OCI-LY7 (cell line): ENCODE results near the gene HOTAIR. TPM values are rescaled to one million over a fixed set of nuclear protein-coding genes. Genes with fewer than 3 reads are reported as not detected.

Experiments used
- BruUV-seq: library from RNA; stranded (reverse); fragments of 400-500 nt; replicated peaks from 2 replicates; lab custom pipeline; 2021; lab: Mats Ljungman, UMichigan
- CTCF ChIA-PET: fragments of 300-600 bp; sonication (Branson Sonifier 250); formaldehyde crosslinking; loops from one replicate; lab custom pipeline; 2022; ENCODE audit warnings: antibody characterized with exemption; ENCODE audit not compliant: unreplicated experiment; lab: Charles Lee
- POLR2A ChIA-PET: fragments of 300-600 bp; sonication (Branson Sonifier 250); formaldehyde crosslinking; loops from one replicate; lab custom pipeline; 2022; ENCODE audit warnings: antibody characterized with exemption; lab: Charles Lee
- DNase-seq: peaks from one replicate; pipeline ENCODE4 v3.0.0-alpha.2; 2015; ENCODE audit warnings: low spot score
- H2AFZ ChIP-seq: fragments of 200-600 bp; sonication (generic), shearing (Covaris generic); 2 replicates; pipeline ENCODE4 v1.6.1; 2014; ENCODE audit warnings: mild to moderate bottlenecking, antibody characterized with exemption, low read length, moderate library complexity
- H3K27ac ChIP-seq: fragments of 200-600 bp; sonication (generic); 2 replicates; pipeline ENCODE4 v1.5.1; 2014; ENCODE audit warnings: mixed run types, low read depth, mild to moderate bottlenecking, moderate library complexity, low read length, inconsistent platforms; ENCODE audit not compliant: poor library complexity, severe bottlenecking
- H3K36me3 ChIP-seq: fragments of 200-600 bp; sonication (generic); 2 replicates; pipeline ENCODE4 v1.6.1; 2014; ENCODE audit warnings: mild to moderate bottlenecking, antibody characterized with exemption, low read length, moderate library complexity, mixed read lengths; ENCODE audit not compliant: insufficient read depth
- H3K4me1 ChIP-seq: fragments of 200-600 bp; sonication (generic); 2 replicates; pipeline ENCODE4 v1.5.1; 2014; ENCODE audit warnings: mild to moderate bottlenecking, low read length; ENCODE audit not compliant: insufficient read depth, poor library complexity, severe bottlenecking
- H3K4me2 ChIP-seq: fragments of 200-600 bp; sonication (generic); 2 replicates; pipeline ENCODE4 v1.6.1; 2014; ENCODE audit warnings: mild to moderate bottlenecking, low read length
- H3K4me3 ChIP-seq: fragments of 200-600 bp; sonication (generic); 2 replicates; pipeline ENCODE4 v1.5.1; 2014; ENCODE audit warnings: mild to moderate bottlenecking, low read depth, low read length; ENCODE audit not compliant: poor library complexity, severe bottlenecking
- H3K79me2 ChIP-seq: fragments of 200-600 bp; sonication (generic); 2 replicates; pipeline ENCODE4 v1.6.1; 2016; ENCODE audit warnings: low read depth, mild to moderate bottlenecking, low read length, moderate library complexity, mixed read lengths; ENCODE audit not compliant: insufficient read depth
- H3K9me2 ChIP-seq: fragments of 200-600 bp; sonication (generic); 2 replicates; pipeline ENCODE4 v1.6.1; 2016; ENCODE audit warnings: mild to moderate bottlenecking, low read length, mixed read lengths; ENCODE audit not compliant: insufficient read depth
- H3K9me3 ChIP-seq: fragments of 200-600 bp; sonication (generic); 2 replicates; pipeline ENCODE4 v1.6.1; 2014; ENCODE audit warnings: mild to moderate bottlenecking, mixed run types, low read length, mixed read lengths
- H4K20me1 ChIP-seq: fragments of 200-600 bp; sonication (generic); 2 replicates; pipeline ENCODE4 v1.6.1; 2014; ENCODE audit warnings: mild to moderate bottlenecking, antibody characterized with exemption, low read length, moderate library complexity, mixed read lengths; ENCODE audit not compliant: insufficient read depth
- CTCF ChIP-seq: fragments of 200-600 bp; sonication (generic); conservative IDR thresholded peaks from 2 replicates; pipeline ENCODE4 v1.5.1; 2014; ENCODE audit warnings: mild to moderate bottlenecking, antibody characterized with exemption, low read length, moderate library complexity, mixed read lengths
- EZH2phosphoT487 ChIP-seq: fragments of 200-600 bp; sonication (generic); IDR thresholded peaks from 2 replicates; pipeline ENCODE4 v1.6.1; 2018; ENCODE audit warnings: low read depth, borderline replicate concordance, mild to moderate bottlenecking, mixed run types, antibody characterized with exemption, low read length, moderate library complexity, mixed read lengths
- intact Hi-C: fragments of 100-400 bp; cut with micrococcal nuclease; formaldehyde crosslinking; loops from one replicate; pipeline ENCODE4 v1.10.0; 2022; ENCODE audit not compliant: unreplicated experiment
- total RNA-seq, 2 experiments: library from RNA; depleted of rRNA in 1 of 2; stranded (reverse); fragments of >200 nt in 1 of 2; shearing (Covaris generic) in 1 of 2; gene quantifications; 2 replicates each; pipeline ENCODE4 v1.2.3, GENCODE V29; 2014 to 2022

The HOTAIR gene
- total RNA-seq, 2 experiments from 2014 or later, result 0.88 to 5.3 TPM

DNA sequence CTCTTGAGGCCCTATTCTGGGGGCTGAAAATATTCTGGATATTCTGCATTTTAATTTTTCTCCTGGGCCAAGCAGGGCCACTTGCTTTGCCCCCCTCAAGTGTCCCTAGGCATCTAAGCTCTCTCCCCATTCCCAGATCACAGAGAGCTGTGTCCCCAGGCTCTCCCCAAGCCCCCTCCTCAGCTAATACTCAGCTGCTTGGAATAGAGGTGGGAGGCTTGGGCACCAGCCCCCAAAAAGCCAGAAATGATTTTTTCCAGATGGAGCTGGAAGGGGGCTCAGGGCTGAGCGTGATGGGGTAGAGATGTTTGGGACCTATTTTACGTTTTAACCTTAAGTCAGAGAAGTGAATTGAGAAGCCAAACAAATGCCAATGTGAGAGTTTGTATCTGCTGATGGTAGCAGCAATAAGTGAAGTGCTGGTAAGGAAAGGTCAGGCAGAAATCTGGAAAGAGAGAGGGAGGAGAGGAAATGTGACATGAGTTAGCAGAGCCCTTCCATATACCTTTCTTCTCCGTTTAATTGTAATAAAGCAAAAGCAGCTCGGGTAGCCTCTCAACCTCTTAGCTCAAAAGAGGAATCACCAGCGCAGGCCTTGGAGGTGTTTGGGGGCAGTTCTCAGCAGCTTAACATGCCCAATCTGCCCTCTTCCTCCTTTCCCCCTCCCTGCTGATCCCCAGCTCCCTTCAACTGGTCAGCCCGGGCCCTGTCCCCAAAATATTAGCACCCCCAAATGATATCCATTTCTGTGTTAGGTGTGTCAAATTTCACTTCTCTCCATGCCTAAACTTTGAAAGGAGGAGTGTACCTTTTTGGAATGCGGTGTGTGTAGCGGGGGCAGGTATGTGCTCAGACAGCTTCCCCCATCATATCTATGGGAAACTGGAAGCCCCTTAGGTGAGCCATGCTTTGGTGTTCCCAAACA lies 48.5 kb upstream of the HOTAIR start:
- no peak for DNase-seq
- Histone ChIP-seq H3K4me2 (peak overlapping the region; percentile 16; the same call in 1 of the 2 replicates), H2AFZ (peak overlapping the region; percentile 64; the same call in 1 of the 2 replicates), H3K9me2 (no peaks in the 10 kb centered on the region), H3K4me3 (no peak overlapping the region), H3K4me1 (peaks cover 80% of the 10 kb centered on the region), H3K27ac (no peak overlapping the region), H3K79me2 (no peaks in the 10 kb centered on the region), H3K9me3 (no peaks in the 10 kb centered on the region), H3K36me3 (no peaks in the 10 kb centered on the region), H4K20me1 (no peaks in the 10 kb centered on the region)
- BruUV-seq, result no TSS peak
- intact Hi-C loops, result no loop called here
- CTCF ChIA-PET, result interaction anchor here (1.0 kb wide), 1 partner anchor 9 kb away, joined by 3 read pairs; no protein-coding TSS in a partner anchor
- POLR2A ChIA-PET, result interaction anchor here (0.6 to 2.9 kb wide), 6 partner anchors 9 to 191 kb away, joined by 3 to 10 read pairs (median 4); partner anchors contain the start of genes HOXC4 and HOXC5
- no peak for TF ChIP-seq EZH2phosphoT487
- TF ChIP-seq CTCF, result no peak

GRCh38 chr12:54021432-54022013 lies 46.8 kb upstream of the HOTAIR start:
- DNase-seq, result peak; percentile 24
- H3K27ac ChIP-seq, result no peak overlapping the region
- H3K9me3 ChIP-seq, result no peaks in the 10 kb centered on the region
- peak overlapping the region; percentile 39; the same call in 1 of the 2 replicates for H2AFZ ChIP-seq
- H3K36me3 ChIP-seq, result no peaks in the 10 kb centered on the region
- ChIA-PET POLR2A (interaction anchor here (0.5 kb wide), 1 partner anchor 54 kb away, joined by 3 read pairs; no protein-coding TSS in a partner anchor), CTCF (no interaction called here)
- intact Hi-C loops, result no loop called here
- H3K4me1 ChIP-seq, result peaks cover 70% of the 10 kb centered on the region
- no peaks in the 10 kb centered on the region for H3K9me2 ChIP-seq
- TF ChIP-seq CTCF (peak; percentile 58), EZH2phosphoT487 (no peak)
- no peaks in the 10 kb centered on the region for H4K20me1 ChIP-seq
- peak overlapping the region; percentile 44; the same call in 1 of the 2 replicates for H3K4me2 ChIP-seq
- no peak overlapping the region for H3K4me3 ChIP-seq
- H3K79me2 ChIP-seq, result no peaks in the 10 kb centered on the region
- no TSS peak for BruUV-seq
